GM21381 (cell line): ENCODE data around the gene MPV17.
"Not testable (repeated sequence)": the region's sequence is repeated elsewhere in the genome, so short reads cannot be mapped to it uniquely, and the experiment has no call there.

ENCODE experiments used
- ATAC-seq: cut with Tn5 transposase; IDR thresholded peaks from one replicate; pipeline ENCODE4 v1.9.1; 2021; ENCODE audit warnings: mild to moderate bottlenecking, moderate library complexity; ENCODE audit not compliant: unreplicated experiment

The MPV17 gene

DNA sequence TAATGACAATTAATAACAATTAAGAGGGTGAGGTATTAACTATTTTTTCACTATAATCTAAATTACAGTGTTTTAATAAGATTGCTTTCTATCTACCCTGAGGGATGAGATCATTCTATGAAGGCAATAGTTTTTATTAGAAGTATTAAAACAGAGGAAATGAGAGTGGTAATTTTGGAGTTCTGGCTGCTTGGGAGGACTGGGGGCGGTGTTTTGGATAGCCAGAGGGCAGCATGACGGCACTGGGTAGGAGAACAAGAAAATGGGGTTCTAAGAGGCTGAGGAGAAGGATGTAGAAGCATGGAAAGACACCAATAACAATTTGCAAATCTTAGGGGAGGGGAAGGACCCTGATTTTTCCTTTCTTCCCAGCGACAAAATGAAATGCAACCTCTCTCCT lies 52.8 kb downstream of the MPV17 start:
- ATAC-seq = no peak

GRCh38 chr2:27268296-27268695 lies 54.6 kb downstream of the MPV17 start:
- not testable (repeated sequence) for ATAC-seq

GRCh38 chr2:27265536-27265870 lies 57.4 kb downstream of the MPV17 start:
- ATAC-seq = no peak

GRCh38 chr2:27264753-27265535 lies 58.0 kb downstream of the MPV17 start:
- no peak for ATAC-seq

DNA sequence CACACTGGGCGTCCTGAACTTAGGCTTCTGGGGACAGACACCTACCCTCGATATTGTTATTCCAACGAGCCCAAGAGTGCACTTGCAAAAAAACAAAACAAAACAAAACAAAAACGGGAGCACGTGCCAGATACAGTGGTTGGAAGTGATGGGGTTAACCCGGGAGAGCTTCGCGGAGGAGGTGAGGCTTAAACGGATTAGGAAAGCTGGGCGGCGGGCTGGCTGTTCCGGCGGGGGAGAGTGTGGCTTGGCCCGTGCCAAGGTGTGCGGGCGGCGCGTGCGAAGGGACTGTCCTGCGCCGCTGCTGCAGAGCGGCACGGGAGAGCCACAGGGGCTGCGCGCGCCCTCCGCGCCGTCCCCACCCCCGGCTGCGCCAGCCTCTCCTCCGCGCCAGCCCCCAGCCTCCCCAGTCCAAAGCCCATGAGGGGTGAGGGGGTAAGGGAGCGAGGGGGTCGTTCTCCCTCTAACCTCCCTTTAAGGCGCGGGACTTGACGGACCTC lies 58.6 kb downstream of the MPV17 start:
- no peak for ATAC-seq

- no peak for ATAC-seq
These were observed 59.3 kb downstream of the MPV17 start for GRCh38 chr2:27263287-27264252.

DNA sequence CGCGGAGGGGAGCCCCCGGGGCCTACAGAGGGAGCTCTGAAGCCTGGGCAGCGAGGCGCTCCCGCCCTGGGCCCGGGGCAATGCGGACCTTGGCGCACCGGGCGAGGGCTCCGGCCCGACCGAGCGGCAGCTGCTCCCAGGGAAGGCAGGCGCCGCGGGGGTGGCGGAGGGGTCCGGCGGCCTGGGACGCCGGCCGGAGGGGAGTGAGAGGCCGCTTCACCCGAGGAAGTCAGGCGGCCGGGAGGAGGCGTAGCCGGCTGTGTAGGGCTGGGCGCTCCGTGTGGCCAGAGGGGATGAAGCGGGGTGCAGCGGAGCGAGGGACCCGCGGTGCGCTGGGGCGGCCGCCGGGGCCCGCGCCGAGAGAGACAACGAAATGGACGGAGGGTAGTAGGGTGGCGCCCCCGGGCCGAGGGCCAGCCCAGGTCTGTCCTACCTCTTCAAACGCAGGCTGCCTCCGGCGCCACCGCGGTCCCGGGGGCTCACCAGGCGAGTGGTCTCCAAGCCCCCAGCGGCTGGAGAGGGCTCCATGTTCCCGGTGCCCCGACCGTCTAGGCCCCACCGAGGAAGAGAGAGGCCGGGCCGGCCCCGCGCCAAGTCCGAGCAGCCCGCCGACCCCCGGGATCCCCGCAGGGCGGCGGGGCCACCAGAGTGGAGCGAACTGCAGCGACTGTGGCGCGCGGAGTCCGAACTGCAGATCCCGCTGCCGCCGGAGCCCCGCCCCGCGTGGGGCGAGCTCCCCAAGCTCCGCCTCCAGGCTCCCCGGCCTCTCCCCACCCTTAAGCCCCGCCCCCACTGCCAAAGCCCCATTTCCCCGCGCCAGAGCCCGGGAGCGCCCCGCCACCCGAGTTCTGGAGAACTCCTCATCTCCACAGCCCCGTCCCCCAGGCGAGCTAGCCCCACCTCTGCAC lies 60.3 kb downstream of the MPV17 start, which contains the start of gene SLC30A3:
TSS of gene SLC30A3 (minus strand) at position 669 of the 908 bp plus-strand sequence. CDS start at position 528, 141 bp downstream.
- ATAC-seq = no peak

GRCh38 chr2:27261926-27262298 lies 61.0 kb downstream of the MPV17 start:
- ATAC-seq = no peak

DNA sequence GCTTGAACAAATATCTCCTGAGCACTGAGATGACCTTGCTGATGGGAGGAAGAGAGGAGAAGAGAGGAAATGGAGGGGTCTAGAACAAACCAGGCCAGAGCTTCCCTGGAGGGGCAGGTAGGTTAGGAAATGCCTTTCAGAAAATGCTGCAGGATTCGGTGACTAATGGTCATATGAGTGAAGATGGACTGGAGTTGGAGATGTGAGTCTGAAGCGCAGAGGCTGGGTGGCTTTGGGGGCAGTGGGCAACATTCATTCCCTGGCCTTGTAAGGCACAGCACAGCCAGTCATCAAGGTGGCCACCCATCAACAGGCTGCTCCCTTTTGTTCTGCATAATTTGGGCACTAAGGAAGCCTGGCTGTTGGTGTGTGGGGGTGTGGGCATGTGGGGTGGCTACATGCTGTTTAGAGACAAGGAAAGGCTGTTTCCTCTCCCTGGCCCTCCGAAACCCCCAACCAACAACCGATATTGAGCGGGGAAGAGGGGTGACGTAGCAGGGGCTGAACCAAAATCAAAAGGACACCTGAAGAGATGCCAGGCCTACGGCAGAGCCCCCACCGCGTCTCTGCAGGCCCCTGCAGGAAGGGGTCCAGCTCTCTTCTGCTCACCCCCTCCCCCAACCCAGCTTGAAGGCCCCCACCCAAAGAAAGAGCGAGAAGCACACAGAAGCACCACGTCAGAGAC lies 61.5 kb downstream of the MPV17 start:
- no peak for ATAC-seq
